OCI-M2 (cell line): ENCODE measurements around the gene DNAH3.
A peak's percentile ranks its signal among the peaks of the same experiment; 100 is the strongest.
"Not testable (repeated sequence)": the region's sequence is repeated elsewhere in the genome, so short reads cannot be mapped to it uniquely, and the experiment has no call there.

ENCODE experiments used
- DNase-seq: peaks from one replicate; lab custom pipeline; 2025; ENCODE audit not compliant: unreplicated experiment; lab: John Stamatoyannopoulos, UW

The DNAH3 gene

DNA sequence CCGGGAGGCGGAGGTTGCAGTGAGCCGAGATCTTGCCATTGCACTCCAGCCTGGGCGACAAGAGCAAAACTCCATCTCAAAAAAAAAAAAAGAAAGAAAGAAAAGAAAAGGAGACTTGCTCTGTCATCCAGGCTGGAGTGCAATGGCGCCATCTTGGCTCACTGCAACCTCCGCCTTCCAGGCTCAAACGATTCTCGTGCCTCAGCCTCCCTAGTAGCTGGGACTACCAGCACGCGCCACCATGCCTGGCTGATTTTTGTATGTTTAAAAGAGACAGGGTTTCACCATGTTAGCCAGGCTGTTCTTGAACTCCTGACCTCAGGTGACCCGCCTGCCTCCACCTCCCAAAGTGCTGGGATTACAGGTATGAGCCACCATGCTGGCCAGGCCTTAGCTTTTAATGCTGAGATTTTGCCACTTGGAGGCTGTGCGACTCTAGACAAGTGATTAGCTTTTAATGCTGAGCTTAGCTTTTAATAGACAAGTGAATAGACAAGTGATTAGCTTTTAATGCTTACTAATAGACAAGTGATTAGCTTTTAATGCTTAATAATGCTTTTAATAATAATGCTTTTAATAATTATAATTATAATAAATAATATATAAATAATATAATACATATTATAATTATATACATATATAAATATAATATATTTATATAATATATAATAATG is 17.4 kb upstream of the DNAH3 start:
- DNase-seq: no peak

DNA sequence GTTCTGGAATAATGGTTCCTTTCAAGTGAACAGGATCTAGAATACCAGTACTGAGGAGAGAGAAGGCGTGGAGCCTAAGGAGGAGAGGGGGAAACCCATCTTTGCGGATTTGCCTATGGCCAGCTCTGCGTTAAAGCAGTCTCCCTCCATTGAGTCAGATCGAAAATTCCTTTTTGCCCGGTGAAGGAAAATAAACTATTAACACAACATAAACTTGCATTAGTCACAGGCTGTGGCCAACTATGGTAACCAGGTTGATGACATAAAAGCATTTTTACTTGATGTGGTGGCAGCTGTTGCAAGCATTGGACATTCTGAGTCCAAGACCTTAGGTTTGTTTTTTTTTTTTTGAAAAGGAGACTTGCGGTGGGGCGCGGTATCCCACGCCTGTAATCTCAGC is 16.7 kb upstream of the DNAH3 start:
- DNase-seq: no peak

DNA sequence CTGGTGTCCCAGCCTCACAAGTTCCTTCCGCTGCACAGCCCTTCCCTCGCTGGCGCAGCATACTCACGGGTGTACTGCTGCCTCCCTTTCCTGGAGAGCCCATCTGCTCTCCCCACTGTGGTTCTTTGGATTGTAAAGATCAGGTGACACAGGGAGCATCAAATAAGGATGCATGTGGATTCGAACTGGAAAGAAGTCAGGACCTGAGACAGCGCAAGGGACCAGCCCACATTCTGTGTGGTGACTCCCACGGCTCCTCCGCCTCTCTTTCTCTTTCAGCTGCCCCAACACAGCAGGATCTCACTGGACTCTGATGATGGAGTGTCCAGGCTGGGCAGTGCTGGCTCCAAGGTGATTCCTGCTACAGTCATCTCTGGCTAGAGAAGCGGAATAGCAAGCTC is 15.9 kb upstream of the DNAH3 start:
- DNase-seq: no peak

DNA sequence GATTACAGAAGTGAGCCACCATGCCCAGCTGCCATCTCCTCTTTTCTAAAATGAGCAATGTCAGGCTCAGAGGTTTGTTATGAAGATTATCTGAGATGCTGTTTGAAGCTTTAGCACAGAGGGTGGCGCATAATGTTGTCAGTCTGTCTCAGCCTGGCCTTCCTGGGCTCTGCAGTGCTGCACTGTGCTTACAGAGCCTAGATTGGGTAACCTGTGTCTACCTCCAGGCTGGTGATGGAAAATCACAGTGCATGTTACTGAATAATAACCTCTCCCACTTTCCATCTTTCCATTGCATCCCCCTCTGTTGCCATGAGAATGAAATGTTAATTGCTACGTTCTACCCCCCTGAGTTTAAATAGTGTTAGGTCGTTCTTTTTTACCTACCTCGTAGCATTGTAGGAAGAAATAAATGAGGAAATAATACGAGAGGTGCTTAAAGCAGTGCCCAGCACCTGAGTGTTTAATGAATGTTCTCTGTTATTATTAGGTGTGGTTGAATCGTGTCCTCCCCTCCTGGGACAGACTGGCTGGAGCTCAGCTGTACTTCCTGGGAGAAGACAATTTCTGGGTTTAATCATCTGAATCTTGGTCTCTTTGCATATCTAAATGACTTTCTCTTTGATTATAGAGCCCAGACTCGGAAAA is 14.0 kb upstream of the DNAH3 start:
- no peak for DNase-seq

DNA sequence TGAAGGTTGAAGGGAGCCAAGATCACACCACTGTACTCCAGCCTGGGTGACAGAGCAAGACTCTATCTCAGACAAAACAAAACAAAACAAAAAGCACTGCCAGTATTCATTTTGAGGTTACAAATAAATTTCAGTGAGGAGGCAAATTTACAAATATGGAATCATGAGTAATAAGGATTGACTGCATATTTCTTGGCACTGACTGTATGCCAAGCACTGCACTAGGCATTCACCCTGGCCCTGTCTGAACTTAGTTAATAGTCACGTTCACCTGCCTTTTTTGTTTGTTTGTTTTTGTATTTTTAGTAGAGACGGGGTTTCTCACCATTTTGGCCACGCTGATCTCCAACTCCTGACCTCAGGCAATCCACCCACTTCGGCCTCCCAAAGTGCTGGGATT is 12.9 kb upstream of the DNAH3 start:
- no peak for DNase-seq

DNA sequence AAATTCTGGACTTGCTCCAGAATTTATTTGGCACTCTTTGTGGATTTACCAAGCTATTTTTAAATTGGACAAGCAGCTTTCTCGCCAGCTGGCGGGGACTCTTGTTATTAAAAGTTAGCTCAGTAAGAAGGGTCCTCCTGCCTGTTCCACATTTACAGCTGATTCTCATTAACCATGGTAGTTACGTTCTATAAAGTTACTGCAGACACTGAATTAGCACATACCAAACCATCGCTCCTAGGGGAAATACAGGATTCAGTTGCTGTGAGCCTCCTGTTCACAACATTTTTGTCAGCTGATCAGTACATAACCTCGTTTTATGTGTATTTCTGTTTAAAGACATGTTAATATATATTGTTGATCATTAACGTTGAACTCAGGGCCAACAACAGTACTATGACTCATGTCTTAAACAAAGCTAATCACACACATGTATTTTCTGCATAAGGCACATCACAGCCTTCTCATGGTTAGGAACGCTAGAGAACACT is 12.1 kb upstream of the DNAH3 start:
- DNase-seq: no peak

DNA sequence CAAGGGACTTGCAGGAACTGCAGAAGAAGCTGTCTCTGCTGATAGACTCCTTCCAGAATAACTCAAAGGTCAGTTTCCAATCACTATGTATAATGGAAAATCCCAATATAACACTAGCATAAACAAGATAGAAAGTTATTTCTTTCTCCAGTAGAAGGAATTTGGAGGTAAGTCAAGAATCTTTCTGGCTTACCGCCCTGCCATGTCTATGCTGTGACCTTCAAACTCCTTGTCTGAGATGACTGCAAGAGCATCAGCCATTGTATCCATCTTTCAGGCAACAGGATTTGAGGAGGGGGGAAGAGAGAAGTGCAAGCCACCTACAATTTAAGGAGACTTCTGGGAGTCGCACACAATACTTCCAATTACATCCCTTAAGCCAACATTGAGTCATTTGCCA is 10.6 kb upstream of the DNAH3 start:
- no peak for DNase-seq

DNA sequence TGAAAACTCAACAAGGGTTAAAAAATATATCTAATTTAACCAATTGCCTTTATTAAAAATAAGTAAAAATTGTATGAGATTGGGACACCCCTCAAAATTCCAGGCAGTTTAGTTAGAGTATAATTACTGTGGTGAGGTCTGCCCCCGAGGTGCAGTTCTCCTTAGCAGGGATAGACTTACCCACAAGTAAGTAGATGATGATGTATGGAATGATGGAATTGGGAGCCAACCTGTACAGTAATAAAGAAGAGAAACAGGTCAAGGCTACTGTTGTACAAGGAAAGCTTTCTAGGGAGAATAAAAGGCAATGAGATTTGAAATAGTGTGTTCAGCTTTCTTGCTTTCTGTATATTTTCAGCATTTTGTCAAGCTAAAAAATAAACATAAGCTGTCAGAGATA is 9.6 kb upstream of the DNAH3 start:
- DNase-seq: no peak

DNA sequence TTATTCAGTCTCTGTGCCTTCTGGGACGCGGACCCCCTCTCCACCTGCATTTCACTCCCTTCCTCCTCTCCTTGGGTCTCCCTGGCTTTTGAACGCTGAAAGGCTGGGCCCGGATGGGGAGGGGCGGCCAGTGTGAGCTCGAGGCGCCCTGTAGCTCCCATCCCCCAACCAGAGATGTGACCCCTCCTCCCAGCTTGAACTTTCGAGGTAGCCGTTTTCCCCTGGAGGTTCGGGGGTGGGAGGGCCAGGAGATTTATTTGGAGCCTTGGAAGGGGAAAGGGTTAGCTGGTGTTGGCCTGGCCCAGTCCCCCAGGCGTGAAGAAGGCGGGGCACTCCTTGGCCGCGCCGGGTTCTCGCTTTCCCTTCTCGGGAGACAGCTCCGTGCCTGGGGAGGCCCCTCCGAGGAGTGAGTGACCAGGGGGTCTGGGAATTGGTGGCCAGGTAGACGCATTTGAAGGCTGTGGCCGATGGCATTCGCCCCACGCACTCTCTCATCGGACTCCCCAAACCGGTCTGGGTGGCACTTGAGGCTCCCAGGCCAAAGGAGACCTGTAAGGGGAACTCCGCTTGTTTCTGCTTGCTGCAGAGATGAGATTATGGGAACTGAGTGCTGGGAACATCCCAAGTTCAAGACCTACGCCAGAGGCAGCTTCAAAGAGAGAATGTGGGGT is 8.8 kb upstream of the DNAH3 start:
- DNase-seq: peak; percentile 58

DNA sequence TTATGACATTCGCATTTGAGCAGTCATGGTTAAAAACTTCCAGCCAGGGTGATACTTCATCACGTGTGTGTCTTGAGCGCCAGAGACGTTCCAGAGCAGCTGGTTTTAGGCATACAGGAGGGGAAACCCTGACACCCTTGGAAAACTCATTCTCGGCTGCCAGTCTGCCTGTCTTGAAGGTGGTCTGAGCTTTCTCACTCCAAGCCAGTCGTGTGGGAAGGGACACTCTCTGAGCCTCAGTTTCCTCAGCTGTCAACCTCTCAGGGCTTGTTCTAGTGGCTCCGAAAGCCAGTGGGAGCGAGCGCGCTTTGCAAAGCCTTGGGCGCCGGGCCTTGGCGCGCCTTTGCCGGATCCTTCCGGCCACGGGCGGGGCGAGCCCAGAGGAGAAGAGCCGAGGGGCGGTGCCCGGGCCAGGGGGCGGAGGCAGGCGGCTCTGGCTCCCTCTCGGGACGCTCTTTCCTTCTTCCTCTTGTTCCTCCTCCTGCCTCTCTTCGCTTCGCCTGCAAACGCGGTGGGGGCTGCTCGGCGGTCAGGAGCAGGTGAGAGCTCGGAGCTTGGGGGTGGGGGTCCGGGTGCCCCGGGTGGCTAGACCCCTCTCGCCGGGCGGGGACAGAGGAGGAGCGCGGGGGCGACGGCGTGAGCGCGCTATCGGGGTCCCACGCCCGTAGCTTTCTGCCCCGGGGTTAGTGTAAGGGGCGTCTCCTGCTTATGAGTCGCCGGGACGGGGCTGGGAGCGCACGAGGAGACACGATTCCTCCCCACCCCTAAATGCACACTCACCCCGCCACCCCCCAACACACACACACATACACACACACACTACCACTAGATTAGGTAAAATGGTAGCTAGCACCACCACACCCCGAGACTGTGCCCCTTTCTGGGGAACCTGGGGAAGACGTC is 7.8 kb upstream of the DNAH3 start, which contains the start of gene LDAF1:
Gene LDAF1, plus strand, starts transcription at position 467 of the 903 bp plus-strand sequence. CDS start 2,509 bp downstream, outside the sequence.
- DNase-seq: peak; percentile 62

DNA sequence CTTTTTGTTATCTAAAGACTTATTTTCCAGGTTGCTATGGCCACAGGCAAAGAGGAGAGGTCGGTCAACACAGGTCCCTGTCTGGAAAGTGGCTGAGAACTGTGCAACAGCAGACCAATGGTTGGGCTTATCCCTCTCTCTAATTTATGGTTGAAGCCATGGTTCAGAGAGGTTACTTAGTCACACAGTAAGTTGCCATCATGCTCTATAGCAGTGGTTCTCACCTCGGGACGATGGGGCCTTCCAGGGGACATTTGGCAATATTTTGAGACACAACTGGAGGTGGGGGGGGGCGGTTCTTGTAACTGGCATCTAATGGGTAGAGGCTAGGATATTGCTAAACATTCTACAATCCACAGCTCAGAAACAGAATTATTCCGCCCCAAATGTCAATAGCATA is 7.0 kb upstream of the DNAH3 start:
- DNase-seq: no peak

DNA sequence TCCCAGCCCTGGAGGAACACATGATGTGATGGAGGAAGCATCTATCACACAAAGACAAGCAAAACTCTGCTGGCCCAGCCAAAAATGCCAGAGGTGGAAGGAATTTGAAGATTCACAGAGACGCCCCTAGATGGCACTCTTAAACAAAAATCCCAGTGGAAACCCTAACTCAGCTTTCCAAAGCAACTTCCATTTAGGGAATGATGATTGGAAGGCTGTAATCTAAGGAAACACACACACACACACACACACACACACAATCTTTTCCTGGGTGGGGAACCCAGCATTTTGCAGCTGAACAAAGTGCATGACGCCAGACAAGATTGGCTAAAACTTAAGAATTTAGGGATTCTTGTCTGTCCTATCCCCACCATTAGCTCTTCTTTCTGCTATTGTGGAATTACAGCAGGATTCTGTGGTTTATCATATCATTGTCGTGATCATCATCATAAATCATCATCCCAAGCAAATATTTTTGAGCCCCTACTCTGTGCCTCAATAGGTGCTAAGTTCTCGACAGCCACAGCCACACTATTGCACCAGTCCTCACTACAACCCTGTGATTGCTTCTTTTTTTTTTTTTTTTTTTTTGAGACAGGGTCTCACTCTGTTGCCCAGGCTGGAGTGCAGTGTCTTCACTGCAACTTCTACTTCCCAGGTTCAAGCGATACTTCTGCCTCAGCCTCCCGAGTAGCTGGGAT is 6.3 kb upstream of the DNAH3 start:
- DNase-seq: no peak

DNA sequence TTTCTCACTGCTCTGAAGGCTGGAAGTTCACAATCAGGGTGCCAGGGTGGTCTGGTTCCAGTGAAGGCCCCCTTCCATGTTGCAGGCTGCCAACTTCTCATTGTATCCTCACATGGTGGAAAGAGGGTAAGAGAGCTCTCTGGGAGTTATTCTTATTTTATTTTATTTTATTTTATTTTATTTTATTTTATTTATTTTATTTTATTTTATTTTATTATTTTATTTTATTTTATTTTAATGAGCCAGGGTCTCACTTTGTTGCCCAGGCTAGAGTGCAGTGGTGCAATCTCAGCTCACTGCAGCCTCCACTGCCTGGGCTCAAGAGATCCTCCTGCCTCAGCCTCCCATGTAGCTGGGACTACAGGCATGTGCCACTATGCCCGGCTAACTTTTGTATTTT is 5.4 kb upstream of the DNAH3 start:
- not testable (repeated sequence) for DNase-seq

DNA sequence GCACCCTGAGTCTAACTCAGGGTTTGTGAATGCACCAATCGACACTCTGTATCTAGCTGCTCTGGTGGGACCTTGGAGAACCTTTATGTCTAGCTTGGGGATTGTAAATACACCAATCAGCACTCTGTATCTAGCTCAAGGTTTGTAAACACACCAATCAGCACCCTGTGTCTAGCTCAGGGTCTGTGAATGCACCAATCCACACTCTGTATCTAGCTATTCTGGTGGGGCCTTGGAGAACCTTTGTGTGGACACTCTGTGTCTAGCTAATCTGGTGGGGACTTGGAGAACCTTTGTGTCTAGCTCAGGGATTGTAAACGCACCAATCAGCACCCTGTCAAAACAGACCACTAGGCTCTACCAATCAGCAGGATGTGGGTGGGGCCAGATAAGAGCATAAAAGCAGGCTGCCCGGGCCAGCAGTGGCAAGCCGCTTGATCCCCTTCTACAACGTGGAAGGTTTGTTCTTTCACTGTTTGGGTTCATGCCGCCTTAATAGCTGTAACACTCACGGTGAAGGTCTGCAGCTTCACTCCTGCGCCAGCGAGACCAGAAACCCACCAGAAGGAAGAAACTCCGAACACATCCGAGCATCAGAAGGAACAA is 2.6 kb upstream of the DNAH3 start:
- not testable (repeated sequence) for DNase-seq

DNA sequence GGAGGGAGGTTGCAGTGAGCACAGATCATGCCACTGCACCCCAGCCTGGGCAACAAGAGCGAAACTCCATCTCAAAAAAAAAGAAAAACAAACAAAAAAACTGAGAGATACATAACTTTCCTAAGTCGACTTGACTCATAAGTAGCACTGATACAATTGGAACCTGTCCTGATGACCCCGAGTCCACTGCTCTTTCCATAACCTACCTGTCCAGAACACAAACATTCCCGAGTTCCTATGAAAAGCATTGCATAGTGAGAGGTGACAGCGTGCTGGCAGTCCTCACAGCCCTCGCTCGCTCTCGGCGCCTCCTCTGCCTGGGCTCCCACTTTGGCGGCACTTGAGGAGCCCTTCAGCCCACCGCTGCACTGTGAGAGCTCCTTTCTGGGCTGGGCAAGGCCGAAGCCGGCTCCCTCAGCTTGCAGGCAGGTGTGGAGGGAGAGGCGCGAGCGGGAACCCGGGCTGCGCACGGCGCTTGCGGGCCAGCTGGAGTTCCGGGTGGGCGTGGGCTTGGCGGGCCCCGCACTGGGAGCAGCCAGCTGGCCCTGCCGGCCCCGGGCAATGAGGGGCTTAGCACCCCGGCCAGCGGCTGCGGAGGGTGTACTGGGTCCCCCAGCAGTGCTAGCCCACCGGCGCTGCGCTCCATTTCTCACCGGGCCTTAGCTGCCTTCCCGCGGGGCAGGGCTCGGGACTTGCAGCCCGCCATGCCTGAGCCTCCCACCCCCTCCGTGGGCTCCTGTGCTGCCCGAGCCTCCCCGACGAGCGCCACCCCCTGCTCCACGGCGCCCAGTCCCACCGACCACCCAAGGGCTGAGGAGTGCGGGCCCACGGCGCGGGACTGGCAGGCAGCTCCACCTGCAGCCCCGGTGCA is 1.7 kb upstream of the DNAH3 start:
- not testable (repeated sequence) for DNase-seq

DNA sequence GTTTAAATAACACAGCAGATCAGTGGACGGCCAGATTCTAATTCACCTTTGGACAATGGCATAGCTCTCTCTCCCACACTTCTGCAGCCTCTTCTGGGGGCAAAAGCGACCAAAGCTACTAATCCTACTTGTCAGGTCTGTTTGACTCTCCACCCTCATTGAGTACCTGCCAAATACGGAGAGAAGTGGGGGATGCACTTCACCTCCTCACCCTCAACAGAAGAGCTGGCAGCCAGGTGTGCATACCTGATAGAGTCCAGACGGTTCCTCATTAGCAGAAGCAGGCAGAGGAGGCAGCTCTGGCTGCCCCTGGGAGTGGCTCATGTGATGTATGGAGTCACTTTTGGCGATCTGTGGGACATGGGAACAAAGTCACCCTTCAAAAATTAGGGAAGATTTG is 4.9 kb downstream of the DNAH3 start:
- DNase-seq: no peak

DNA sequence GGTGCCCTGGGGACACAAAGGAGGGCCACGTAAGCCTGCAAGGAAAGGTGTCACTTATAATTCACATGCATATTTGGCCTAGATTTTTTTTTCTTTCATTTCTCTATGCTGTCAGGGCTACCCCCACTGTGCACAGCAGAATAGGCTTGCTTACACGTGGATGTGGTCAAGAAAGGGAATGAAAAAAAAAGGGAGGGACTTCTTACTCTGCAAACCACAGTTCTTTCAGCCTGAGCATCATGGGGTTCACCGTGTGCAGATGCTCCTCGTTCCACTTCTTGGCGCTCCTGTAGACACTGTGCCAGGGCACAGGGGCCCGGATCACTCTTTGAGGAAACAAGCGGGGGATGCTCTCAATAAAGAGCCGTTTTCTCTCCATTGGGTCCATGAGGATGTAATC is 16.6 kb downstream of the DNAH3 start:
- DNase-seq: no peak

DNA sequence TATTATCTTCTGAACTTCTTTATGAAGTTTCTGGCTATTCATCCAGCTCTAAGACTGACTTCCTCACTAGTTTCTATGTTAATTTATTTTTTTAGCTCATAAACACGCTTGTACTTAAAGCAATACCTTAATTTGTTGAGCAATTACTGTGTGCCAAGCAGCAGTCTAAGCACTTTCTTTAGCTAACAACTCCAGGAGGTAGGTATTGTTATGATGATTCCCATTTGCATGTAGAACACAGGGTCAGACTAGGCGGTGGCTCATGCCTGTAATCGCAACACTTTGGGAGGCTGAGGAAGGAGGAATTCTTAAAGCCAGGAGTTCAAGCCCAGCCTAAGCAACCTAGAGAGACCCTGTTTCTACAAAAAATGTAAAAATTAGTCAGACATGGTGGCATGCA is 19.8 kb downstream of the DNAH3 start:
- DNase-seq: no peak

DNA sequence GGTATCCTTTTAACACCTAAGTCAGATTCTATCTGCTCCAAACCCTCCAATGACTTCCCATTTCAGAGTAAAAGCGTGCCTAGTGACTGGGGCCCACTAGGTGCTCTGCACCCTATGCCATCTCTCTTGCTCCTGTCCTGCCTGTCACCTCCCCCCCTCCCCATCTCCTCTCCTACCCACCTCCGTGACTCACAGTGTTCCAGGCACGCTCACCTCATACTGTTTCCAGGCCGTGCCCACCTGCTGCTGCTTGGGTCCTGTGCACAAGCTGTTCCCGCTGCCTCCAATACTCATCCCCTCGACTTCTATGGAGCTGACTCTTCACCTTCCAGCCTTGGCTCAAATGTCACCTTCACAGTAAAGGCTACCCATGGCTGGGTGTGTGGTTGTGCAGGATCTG is 21.7 kb downstream of the DNAH3 start:
- no peak for DNase-seq
